CD4-positive, alpha-beta T cell (primary cell): Measurements from ENCODE around the gene HAPLN1. TPM values are rescaled to one million over a fixed set of nuclear protein-coding genes. Genes with fewer than 3 reads are reported as not detected.

Experiments
- ATAC-seq: fragments of 200-7000 bp; cut with Tn5 transposase; one replicate; pipeline ENCODE4 v1.10.0; 2022; ENCODE audit warnings: mild to moderate bottlenecking; ENCODE audit not compliant: poor library complexity
- CTCF ChIA-PET: fragments of 350-600 bp; sonication (Branson Sonifier 250); formaldehyde crosslinking; loops from one replicate; lab custom pipeline; 2021; ENCODE audit warnings: antibody characterized with exemption, inconsistent platforms; lab: Charles Lee
- POLR2A ChIA-PET: fragments of 350-600 bp; sonication (Branson Sonifier 250); formaldehyde crosslinking; loops from one replicate; lab custom pipeline; 2021; ENCODE audit warnings: antibody characterized with exemption, inconsistent platforms; lab: Charles Lee
- DNase-seq, 14 experiments: peaks; one replicate each; pipeline ENCODE4 v3.0.0-alpha.2; 2013 to 2020; ENCODE audit warnings: mixed read lengths in 2 of 14
- H3K27ac ChIP-seq, 2 donors: one replicate each; pipeline versions ENCODE4 v1.5.1 to v1.7.0; 2013; ENCODE audit warnings: low read length in 2 of 2, low read depth in 1 of 2, mild to moderate bottlenecking in 1 of 2
- H3K27me3 ChIP-seq, 2 experiments: 1 replicate in 1 of 2; 2 replicates in 1 of 2; pipeline versions ENCODE4 v1.6.1 to v1.7.0; 2013; ENCODE audit warnings: low read length in 2 of 2, control low read depth in 1 of 2, mild to moderate bottlenecking in 1 of 2, moderate library complexity in 1 of 2; ENCODE audit not compliant: insufficient read depth in 2 of 2, control insufficient read depth in 1 of 2
- H3K36me3 ChIP-seq: one replicate; pipeline ENCODE4 v1.6.1; 2013; ENCODE audit warnings: low read length, control low read depth; ENCODE audit not compliant: insufficient read depth
- H3K4me1 ChIP-seq: one replicate; pipeline ENCODE4 v1.6.1; 2013; ENCODE audit warnings: low read length, control low read depth; ENCODE audit not compliant: insufficient read depth
- H3K4me3 ChIP-seq: one replicate; pipeline ENCODE4 v1.5.1; 2013; ENCODE audit warnings: mild to moderate bottlenecking, low read length, moderate library complexity
- H3K9me3 ChIP-seq, 2 experiments: 1 replicate in 1 of 2; 2 replicates in 1 of 2; pipeline versions ENCODE4 v1.6.1 to v1.7.0; 2013; ENCODE audit warnings: low read length in 2 of 2, mild to moderate bottlenecking in 2 of 2, control low read depth in 1 of 2, moderate library complexity in 1 of 2; ENCODE audit not compliant: control insufficient read depth in 1 of 2, insufficient read depth in 1 of 2
- H3K27ac Mint-ChIP-seq: one replicate; pipeline ENCODE4 v1.8.0; 2020; ENCODE audit warnings: mixed read lengths
- H3K27me3 Mint-ChIP-seq: one replicate; pipeline ENCODE4 v1.8.0; 2021; ENCODE audit warnings: mixed read lengths
- H3K36me3 Mint-ChIP-seq: one replicate; pipeline ENCODE4 v1.8.0; 2021; ENCODE audit warnings: low read depth, mixed read lengths
- H3K4me1 Mint-ChIP-seq: one replicate; pipeline ENCODE4 v1.8.0; 2021; ENCODE audit warnings: low read depth, mixed read lengths
- H3K4me3 Mint-ChIP-seq: one replicate; pipeline ENCODE4 v1.8.0; 2020; ENCODE audit warnings: mild to moderate bottlenecking, mixed read lengths
- H3K9me3 Mint-ChIP-seq: one replicate; pipeline ENCODE4 v1.8.0; 2020; ENCODE audit warnings: mixed read lengths
- intact Hi-C, 2 experiments: fragments of 100-400 bp; cut with DNase I in 1 of 2; cut with micrococcal nuclease in 1 of 2; formaldehyde crosslinking; loops; one replicate each; pipeline versions ENCODE4 v1.15.1 to v1.9.0; 2023 to 2025; cut with DNase I, micrococcal nuclease
- total RNA-seq, 174 experiments: library from RNA in 2 of 174; stranded (reverse) in 2 of 174; gene quantifications; one replicate each; pipeline ENCODE4 v1.2.3 and lab custom pipeline; 2021 to 2026
- TF ChIP-seq, protein P1 (sequence below): fragments of 200-600 bp; IDR thresholded peaks from one replicate; pipeline ENCODE4 v1.8.0; 2022; ENCODE audit warnings: antibody characterized with exemption, mild to moderate bottlenecking

HAPLN1 gene
- total RNA-seq, 2 experiments from 2014 or later: not detected

DNA sequence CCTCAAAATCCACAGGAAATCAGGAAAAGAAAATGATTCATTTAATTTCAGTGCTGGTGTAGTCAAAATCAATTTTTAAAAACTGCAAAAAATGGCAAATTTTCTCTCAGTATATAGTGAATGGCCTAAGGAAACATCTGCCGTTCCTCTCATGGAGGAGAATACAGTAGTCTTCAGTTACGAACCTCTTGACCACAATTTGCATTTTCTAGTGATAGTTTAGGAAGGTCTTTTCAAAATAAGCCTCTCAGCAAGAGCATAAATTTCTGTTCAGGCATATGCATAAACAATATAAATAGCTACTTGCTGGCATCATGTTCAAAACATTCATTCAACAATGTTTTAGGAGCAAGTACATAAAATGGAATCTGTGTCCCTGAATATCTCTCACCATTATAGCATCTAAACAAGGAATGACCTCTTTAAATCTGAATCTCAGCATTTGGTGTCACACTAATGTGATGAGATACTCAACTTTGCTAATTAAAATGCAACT, 33.5 kb downstream of the HAPLN1 start:
- CTCF ChIA-PET: no interaction called here
- TF ChIP-seq, protein P1, sequence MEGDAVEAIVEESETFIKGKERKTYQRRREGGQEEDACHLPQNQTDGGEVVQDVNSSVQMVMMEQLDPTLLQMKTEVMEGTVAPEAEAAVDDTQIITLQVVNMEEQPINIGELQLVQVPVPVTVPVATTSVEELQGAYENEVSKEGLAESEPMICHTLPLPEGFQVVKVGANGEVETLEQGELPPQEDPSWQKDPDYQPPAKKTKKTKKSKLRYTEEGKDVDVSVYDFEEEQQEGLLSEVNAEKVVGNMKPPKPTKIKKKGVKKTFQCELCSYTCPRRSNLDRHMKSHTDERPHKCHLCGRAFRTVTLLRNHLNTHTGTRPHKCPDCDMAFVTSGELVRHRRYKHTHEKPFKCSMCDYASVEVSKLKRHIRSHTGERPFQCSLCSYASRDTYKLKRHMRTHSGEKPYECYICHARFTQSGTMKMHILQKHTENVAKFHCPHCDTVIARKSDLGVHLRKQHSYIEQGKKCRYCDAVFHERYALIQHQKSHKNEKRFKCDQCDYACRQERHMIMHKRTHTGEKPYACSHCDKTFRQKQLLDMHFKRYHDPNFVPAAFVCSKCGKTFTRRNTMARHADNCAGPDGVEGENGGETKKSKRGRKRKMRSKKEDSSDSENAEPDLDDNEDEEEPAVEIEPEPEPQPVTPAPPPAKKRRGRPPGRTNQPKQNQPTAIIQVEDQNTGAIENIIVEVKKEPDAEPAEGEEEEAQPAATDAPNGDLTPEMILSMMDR: no peak
- no peak overlapping the region for H3K4me3 ChIP-seq
- ATAC-seq (no peak), DNase-seq (no peak)
- POLR2A ChIA-PET: no interaction called here
- no peaks in the 10 kb centered on the region for H3K4me1 Mint-ChIP-seq
- no peaks in the 10 kb centered on the region for H3K9me3 ChIP-seq
- no peak overlapping the region for H3K27ac ChIP-seq
- no peaks in the 10 kb centered on the region for H3K4me1 ChIP-seq
- no peaks in the 10 kb centered on the region for H3K36me3 ChIP-seq
- H3K9me3 Mint-ChIP-seq: no peaks in the 10 kb centered on the region
- H3K4me3 Mint-ChIP-seq: no peak overlapping the region
- peaks cover 0 to 8% of the 10 kb centered on the region in 2 experiments for H3K27me3 ChIP-seq
- peaks cover 56% of the 10 kb centered on the region for H3K27me3 Mint-ChIP-seq
- H3K36me3 Mint-ChIP-seq: no peaks in the 10 kb centered on the region
- intact Hi-C loops: no loop called here
- H3K27ac Mint-ChIP-seq: no peak overlapping the region

DNA sequence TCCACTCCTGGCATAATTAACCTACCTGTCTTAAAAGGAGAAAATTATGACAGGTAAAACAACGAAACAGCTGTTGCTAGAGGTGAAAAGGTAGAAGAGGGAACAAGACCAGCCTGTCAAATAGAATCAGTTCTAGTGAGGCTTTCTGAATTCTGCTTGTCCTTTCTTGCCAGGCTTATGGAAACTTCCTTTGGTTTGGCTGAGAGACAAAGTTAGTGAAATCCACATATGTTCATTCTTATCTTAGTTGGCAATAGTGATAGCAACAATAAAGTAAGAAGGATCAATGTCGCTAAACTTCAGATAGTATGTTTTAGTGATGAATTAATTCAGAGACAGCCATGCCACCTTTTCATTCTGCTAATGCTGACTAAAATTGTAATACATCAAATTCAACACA, 34.4 kb downstream of the HAPLN1 start:
- no peaks in the 10 kb centered on the region for H3K9me3 Mint-ChIP-seq
- intact Hi-C loops: no loop called here
- no peaks in the 10 kb centered on the region for H3K36me3 Mint-ChIP-seq
- H3K27ac ChIP-seq: no peak overlapping the region
- H3K27me3 ChIP-seq: peaks cover 0 to 8% of the 10 kb centered on the region in 2 experiments
- CTCF ChIA-PET: no interaction called here
- ATAC-seq: no peak
- H3K36me3 ChIP-seq: no peaks in the 10 kb centered on the region
- no peaks in the 10 kb centered on the region for H3K4me1 Mint-ChIP-seq
- no peak overlapping the region for H3K4me3 Mint-ChIP-seq
- no peaks in the 10 kb centered on the region for H3K4me1 ChIP-seq
- POLR2A ChIA-PET: no interaction called here
- H3K4me3 ChIP-seq: no peak overlapping the region
- H3K27ac Mint-ChIP-seq: no peak overlapping the region
- DNase-seq: no peak
- H3K9me3 ChIP-seq: no peaks in the 10 kb centered on the region
- H3K27me3 Mint-ChIP-seq: peaks cover 55% of the 10 kb centered on the region
- TF ChIP-seq, protein P1: no peak

DNA sequence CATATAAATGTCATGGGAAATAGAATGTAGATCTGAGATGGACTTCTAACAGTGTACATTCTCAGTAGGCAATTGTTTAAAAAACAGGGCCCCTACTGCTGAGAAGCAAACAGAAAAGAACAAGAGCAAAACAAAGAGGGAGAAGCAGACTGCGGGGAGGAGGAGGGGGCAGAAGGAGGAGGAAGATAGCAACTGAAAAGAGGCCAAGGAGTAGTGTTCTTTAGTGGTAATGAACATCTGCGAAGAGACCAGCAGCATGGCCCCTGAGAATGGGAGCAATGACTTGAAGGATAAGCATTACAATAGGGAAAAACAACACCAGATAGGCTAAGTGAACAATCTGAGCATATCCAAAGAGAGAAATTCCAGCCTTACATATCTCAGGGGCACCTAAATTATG, 36.8 kb downstream of the HAPLN1 start:
- no peaks in the 10 kb centered on the region for H3K4me1 ChIP-seq
- Mint-ChIP-seq H3K4me3 (no peak overlapping the region), H3K4me1 (no peaks in the 10 kb centered on the region), H3K27me3 (peaks cover 38% of the 10 kb centered on the region), H3K36me3 (no peaks in the 10 kb centered on the region), H3K27ac (no peak overlapping the region), H3K9me3 (no peaks in the 10 kb centered on the region)
- peaks cover 0 to 4% of the 10 kb centered on the region in 2 experiments for H3K27me3 ChIP-seq
- no peaks in the 10 kb centered on the region for H3K9me3 ChIP-seq
- H3K36me3 ChIP-seq: no peaks in the 10 kb centered on the region
- no peak overlapping the region for H3K27ac ChIP-seq
- intact Hi-C loops: no loop called here
- TF ChIP-seq, protein P1: no peak
- CTCF ChIA-PET: no interaction called here
- no peak for DNase-seq
- H3K4me3 ChIP-seq: no peak overlapping the region
- ATAC-seq: no peak
- POLR2A ChIA-PET: no interaction called here
